Measurements from ENCODE around the gene PPP2R2B.

PPP2R2B gene

DNA sequence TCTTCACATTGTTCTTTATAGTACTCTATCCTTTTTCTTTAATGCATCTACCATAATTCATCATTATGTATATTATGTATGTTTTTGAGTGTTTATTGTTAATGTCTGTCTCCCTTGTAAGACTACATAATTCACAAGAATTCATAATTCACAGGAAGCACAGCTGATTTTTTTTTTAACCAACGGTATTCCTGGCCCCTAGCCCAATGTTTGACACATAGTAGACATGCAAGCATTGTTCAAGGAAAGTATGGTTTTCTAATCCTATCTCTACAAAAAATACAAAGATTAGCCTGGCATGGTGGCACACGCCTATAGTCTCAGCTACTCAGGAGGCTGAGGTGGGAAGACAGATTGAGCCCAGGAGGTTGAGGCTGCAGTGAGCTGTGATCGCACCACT, 160.6 kb downstream of the PPP2R2B start:
- no peak overlapping the region for H3K4me3 ChIP-seq (ENCODE audit: low read depth, low read length)
- TF ChIP-seq, protein P1, sequence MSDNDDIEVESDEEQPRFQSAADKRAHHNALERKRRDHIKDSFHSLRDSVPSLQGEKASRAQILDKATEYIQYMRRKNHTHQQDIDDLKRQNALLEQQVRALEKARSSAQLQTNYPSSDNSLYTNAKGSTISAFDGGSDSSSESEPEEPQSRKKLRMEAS (IDR thresholded peaks at IDR 0.05; ENCODE audit: low read depth, low read length), result no peak
- no peak for TF ChIP-seq POLR2A (IDR thresholded peaks at IDR 0.05; ENCODE audit: extremely low read depth, insufficient read length)
- TF ChIP-seq, protein P2, sequence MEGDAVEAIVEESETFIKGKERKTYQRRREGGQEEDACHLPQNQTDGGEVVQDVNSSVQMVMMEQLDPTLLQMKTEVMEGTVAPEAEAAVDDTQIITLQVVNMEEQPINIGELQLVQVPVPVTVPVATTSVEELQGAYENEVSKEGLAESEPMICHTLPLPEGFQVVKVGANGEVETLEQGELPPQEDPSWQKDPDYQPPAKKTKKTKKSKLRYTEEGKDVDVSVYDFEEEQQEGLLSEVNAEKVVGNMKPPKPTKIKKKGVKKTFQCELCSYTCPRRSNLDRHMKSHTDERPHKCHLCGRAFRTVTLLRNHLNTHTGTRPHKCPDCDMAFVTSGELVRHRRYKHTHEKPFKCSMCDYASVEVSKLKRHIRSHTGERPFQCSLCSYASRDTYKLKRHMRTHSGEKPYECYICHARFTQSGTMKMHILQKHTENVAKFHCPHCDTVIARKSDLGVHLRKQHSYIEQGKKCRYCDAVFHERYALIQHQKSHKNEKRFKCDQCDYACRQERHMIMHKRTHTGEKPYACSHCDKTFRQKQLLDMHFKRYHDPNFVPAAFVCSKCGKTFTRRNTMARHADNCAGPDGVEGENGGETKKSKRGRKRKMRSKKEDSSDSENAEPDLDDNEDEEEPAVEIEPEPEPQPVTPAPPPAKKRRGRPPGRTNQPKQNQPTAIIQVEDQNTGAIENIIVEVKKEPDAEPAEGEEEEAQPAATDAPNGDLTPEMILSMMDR (IDR thresholded peaks at IDR 0.05; ENCODE audit: low read depth, low read length), result no peak
- TF ChIP-seq MYC (IDR thresholded peaks at IDR 0.05; ENCODE audit: low read depth, low read length), result no peak
- DNase-seq (ENCODE audit: low read depth), result no peak

DNA sequence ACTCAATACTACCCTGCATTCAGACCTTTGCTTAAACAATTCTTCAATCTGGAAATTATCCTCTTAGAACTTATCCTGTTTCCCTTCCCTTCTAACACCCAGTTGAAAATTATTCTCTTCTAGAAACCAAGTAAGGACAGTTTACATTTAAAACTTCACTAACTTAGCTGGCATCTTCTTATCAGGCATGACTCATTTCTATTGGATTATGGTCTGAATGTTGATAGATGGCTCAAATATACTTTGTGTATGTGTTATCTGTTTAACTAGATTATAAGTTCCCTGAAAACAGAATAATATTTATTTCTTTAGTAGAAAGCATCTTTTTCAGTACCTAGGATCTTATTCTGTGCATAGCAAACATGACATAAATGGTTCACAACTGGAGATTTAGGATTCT, 161.9 kb downstream of the PPP2R2B start:
- no peak overlapping the region for H3K4me3 ChIP-seq (ENCODE audit: low read depth, low read length)
- no peak for DNase-seq (ENCODE audit: low read depth)
- TF ChIP-seq, protein P1 (IDR thresholded peaks at IDR 0.05; ENCODE audit: low read depth, low read length), result no peak
- TF ChIP-seq MYC (IDR thresholded peaks at IDR 0.05; ENCODE audit: low read depth, low read length), result no peak
- no peak for TF ChIP-seq POLR2A (IDR thresholded peaks at IDR 0.05; ENCODE audit: extremely low read depth, insufficient read length)
- TF ChIP-seq, protein P2 (IDR thresholded peaks at IDR 0.05; ENCODE audit: low read depth, low read length), result no peak

DNA sequence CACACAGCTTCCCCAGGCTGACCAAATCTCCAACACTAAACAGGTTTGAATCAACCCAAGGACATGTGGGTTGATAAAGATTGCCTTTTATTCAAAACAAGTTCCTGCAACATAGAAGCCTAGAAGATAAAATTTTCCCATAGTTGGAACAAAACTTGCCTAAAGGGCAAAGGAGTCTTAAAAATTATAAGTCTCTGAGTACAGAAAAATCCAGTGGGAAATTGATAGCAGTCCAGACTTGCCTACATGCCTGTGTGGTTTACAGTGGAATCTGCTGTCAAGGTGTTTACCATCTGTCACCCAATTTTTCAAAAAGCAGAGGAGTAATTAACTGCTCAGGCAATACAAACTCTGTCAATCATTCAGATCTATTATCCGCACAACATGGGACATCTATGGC, 168.2 kb downstream of the PPP2R2B start:
- no peak for DNase-seq (ENCODE audit: low read depth)
- TF ChIP-seq, protein P2 (IDR thresholded peaks at IDR 0.05; ENCODE audit: low read depth, low read length), result no peak
- TF ChIP-seq, protein P1 (IDR thresholded peaks at IDR 0.05; ENCODE audit: low read depth, low read length), result no peak
- TF ChIP-seq MYC (IDR thresholded peaks at IDR 0.05; ENCODE audit: low read depth, low read length) (no peak), POLR2A (IDR thresholded peaks at IDR 0.05; ENCODE audit: extremely low read depth, insufficient read length) (no peak)

DNA sequence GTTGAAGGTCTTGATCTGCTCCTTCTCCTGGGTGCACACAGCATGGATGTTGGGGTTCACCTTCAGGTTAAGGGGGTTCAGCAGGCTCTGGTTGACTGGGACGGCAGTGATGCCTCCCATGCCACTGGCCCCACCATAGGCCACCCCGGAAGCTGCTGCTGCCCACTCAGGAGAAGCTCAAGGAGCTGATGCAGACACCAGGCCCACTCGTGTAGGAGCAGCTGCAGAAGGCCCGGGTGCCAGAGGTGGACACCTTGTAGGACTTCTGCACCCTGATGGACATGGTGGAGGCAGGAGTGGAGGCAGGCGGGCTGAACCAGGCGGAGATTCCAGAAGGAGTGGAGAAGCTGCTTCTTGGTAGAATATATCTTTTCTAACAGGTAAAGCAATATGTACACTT, 171.2 kb downstream of the PPP2R2B start:
- no peak for TF ChIP-seq MYC (IDR thresholded peaks at IDR 0.05; ENCODE audit: low read depth, low read length)
- TF ChIP-seq, protein P1 (IDR thresholded peaks at IDR 0.05; ENCODE audit: low read depth, low read length), result no peak
- H3K4me3 ChIP-seq (ENCODE audit: low read depth, low read length), result no peak overlapping the region
- no peak for DNase-seq (ENCODE audit: low read depth)

More for the DNA sequence above, 168.2 kb downstream of the PPP2R2B start:
- H3K4me3 ChIP-seq (ENCODE audit: low read depth, low read length), result no peak overlapping the region

DNA sequence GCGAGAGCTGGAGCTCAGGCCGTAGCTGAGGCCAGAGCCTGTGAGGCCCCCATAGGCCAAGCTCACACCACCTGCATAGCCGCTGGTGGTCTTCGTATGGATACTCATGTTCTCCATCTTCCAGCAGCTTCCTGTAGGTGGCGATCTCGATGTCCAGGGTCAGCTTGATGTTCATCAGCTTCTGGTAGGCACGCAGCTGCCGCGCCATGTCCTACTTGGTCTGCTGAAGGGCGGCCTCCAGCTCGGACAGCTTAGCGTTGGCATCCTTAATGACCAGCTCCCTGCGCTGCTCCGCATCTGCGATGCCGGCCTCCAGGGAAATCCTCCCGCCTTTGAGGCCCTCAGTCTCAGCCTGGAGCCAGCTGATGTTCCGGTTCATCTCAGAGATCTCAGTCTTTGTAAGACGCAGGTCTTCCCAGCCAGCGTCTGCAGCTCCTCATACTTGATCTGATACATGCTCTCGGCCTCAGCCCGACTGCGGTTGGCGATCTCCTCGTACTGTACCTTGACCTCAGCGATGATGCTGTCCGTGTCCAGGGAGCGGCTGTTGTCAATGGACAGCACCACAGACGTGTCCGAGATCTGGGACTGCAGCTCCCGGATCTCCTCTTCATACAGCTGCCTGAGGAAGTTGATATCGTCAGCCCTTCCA, 172.1 kb downstream of the PPP2R2B start:
- no peak overlapping the region for H3K4me3 ChIP-seq (ENCODE audit: low read depth, low read length)
- TF ChIP-seq, protein P2 (IDR thresholded peaks at IDR 0.05; ENCODE audit: low read depth, low read length), result peak; percentile 40
- TF ChIP-seq POLR2A (IDR thresholded peaks at IDR 0.05; ENCODE audit: extremely low read depth, insufficient read length), result no peak
- DNase-seq (ENCODE audit: low read depth), result peak; percentile 13

DNA sequence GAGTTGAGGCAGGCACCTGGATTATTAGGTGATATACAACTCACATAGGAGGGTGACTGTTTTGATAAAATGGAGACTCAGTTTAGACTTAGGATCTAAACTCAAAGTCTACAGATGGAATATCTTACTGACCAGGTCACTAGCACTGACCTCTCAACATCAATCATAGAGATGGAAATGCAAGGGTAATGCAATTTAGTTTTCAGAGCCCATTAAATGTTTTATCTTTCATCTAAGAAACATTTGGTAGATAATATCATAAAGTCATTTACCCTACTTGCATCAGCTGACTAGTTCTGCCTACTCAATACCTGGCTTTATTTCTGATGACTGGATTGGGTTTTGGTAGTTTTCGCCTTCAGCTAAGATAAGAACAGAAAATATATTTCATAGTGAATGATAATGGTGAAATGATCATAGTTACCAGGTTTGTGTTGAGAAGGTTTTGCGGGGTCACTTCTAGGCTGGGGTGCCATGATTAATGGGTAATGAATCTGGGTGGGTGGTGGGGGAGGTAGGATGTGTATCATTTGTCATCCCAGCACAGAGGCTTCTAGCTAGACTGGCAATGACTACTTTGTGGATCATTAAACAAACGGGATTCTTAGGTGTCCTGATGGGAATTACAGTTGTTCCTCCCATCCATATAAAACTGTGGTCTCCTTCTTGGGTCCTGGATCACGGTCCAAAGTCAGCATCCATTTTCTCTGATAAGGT, 173.4 kb downstream of the PPP2R2B start:
- H3K4me3 ChIP-seq (ENCODE audit: low read depth, low read length), result no peak overlapping the region
- no peak for DNase-seq (ENCODE audit: low read depth)

More for the DNA sequence above, 173.4 kb downstream of the PPP2R2B start:
- no peak for TF ChIP-seq MYC (IDR thresholded peaks at IDR 0.05; ENCODE audit: low read depth, low read length)
- TF ChIP-seq POLR2A (IDR thresholded peaks at IDR 0.05; ENCODE audit: extremely low read depth, insufficient read length), result no peak
- TF ChIP-seq, protein P2 (IDR thresholded peaks at IDR 0.05; ENCODE audit: low read depth, low read length), result no peak
- TF ChIP-seq, protein P1 (IDR thresholded peaks at IDR 0.05; ENCODE audit: low read depth, low read length), result no peak
